Measurements from ENCODE around the gene ARHGAP42.

ARHGAP42 gene

DNA sequence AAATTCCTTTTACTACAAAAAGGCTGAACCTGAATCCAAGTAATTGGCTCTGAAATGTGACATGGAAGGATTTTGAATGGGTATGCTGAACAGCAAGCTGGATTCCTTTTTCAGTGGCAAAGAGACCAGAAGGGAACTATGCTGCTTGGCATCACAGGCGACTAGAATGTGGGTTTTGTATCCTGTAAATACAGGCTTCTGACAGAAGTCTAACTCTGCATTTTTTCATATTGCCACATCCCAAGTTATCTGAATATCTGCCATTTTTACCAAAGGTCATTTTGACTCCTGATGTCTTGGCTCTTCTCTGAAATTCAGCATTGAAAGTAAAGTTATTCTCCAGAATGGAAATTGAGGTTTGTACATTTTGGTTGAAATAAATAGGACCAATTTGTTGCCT lies 145.7 kb downstream of the ARHGAP42 start:
- no peak for DNase-seq (ENCODE audit: low read depth)

DNA sequence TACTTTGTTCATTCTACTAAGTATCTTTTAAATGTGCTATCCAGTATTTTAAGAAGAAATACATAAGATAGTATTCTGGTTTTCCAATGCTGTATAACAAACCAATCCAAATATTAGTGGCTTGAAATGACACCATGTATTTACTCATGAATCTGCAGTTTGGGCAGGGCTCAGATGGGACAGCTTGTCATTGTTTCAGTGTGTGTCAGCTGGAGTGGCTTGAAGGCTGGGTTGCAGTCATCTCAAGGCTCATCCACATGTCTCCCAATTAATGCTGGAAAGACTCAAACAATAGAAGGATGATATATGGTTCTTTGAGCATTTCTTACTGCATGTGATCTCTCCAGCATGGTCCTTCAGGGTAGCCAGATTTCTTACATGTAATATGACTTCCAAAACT lies 146.2 kb downstream of the ARHGAP42 start:
- no peak for DNase-seq (ENCODE audit: low read depth)

DNA sequence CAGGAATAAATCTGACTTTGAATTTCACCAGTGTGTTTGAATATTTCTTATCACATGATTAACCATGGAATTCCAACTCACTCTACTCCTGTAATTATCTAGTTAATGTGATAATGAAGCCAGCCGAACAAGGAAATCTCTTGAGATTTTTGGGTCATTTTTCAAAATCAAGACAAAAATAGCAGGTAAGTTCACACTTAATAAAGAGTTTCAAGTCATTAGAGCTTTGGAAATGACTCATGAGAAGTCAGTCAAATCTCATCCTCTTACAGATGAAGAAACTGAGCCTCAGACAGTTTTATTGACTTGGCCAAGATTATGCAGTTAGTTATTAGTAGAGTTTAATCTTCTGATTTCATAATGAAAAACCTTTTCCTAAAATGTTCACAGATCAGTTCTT lies 148.8 kb downstream of the ARHGAP42 start:
- no peak for DNase-seq (ENCODE audit: low read depth)

DNA sequence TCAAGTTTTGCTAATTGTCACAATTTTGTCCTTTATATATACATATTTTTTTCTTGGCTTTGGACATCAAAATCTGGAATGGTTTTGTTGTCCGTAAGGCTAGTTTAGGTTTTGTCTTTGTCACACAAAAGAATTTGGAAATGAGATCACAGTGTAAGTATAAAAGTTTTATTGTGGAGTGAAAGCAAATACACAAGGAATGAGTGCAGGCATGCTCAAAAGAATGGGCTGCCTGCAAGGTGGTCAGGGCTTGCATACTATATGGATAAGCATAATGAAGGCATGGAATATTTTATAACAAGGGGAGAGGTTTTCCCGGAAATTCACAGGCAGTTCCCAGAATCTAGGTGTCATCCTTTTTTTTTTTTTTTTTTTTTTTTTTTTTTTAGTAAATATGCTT lies 150.2 kb downstream of the ARHGAP42 start:
- no peak for DNase-seq (ENCODE audit: low read depth)

DNA sequence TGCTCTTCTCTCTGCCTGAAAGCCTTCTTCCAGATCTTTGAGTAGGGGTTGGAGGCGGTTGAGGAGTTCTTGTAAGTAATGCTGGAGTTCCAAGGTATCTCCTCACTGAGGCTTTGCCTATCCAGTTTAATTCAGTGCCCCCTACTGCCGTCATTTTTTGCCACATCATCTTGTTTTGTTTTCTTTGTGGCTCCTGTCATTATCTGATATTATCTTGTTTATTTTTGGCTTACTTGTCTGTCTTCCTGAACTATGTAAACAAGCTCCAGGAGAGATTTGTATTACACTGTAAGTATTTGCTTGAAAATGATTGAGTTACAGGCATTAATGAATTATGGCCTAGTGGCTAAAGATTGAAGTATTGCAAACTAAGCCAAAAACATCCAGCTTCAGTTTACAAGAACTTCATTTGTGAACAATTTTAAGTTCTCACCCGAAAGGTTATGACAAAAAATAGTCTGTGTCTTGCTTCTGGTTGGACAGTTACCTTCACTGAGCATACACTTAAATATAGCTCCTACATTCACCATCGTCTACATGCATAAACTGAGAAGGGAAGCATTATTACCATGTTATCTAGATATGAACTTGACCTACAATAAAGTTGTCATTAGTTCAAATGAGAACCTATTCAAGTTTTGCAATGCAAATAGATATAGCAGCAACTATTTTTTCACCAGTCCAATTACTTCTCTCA lies 154.8 kb downstream of the ARHGAP42 start:
- DNase-seq (ENCODE audit: low read depth): no peak

DNA sequence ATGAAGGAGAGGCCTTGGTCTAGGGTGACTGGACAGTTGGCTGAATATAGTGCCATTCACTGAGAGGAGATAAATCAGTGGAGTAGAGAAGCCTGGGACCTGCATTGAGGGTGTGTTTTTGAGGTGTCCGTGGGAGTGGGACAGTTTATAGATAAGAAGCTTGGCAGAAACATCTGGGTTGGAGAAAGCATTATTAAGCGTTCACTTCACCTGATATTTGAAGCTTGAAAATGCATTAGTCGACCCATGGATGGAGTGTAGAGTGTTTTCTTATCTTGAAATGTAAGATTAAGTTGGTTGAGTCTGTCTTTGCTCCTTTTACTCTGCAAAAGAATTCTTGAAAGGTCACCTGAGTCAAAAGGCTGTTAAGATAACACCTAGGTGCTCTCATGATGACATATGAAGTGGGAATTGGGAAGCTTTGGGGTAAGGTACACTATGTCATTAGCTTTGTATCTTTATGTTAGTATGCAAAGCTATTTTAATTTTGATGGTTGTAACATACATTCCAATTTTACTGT lies 160.7 kb downstream of the ARHGAP42 start:
- DNase-seq (ENCODE audit: low read depth): no peak

DNA sequence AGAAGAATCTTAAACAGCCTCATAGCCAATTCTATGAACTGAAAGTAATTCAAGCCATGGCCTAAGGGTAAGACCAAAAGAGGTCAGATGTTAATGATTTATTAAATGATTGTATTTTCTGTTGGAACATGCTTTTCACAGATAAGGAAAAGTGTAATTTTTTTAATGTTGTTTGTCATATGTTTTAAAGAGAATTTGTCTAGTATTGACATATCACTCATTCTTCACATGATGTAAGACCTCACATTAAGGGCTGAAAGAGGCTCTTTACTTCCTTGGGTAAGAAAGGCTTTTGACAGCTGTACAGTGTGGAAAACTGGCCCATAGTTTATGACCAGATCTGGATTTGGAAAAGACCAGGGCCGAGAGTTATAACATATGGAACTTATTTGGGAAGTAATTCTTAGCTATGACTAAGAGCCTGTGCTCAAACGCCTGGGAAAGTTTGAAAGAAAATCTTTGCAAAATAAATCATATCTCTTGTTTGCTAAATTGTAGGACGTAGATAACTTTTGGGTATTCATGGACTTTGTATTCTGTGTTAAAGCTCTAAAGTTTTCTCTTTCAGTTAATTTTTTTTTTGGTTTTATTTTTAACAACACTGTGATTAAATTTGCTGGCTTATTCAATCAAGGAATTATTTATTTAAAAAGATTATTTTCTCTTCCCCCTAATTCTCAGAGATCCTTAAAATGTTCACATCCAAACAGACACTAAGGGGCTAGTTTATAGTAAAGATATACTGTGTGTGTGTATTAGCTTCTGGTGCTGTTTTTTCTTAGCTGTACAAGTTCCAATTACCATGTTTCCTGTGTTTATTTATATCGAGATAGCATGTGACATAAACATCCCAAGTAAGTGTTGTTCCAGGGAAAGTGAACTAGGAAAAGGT lies 162.2 kb downstream of the ARHGAP42 start:
- DNase-seq (ENCODE audit: low read depth): no peak

DNA sequence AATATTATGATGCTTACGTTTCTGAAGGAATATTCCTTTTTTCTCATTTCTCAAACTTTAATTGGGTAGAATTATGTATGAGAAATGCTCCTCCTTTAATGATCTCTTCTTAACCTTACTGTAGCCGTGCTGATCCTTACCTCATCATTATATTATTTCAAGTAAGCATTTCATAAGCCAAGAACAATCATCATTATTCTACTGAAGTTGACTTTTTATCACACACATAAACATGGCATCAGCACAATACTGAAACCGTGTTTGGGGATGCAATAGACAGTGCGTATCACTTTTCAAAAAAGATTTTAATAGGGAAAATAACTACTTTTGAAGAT lies 162.8 kb downstream of the ARHGAP42 start:
- no peak for DNase-seq (ENCODE audit: low read depth)

DNA sequence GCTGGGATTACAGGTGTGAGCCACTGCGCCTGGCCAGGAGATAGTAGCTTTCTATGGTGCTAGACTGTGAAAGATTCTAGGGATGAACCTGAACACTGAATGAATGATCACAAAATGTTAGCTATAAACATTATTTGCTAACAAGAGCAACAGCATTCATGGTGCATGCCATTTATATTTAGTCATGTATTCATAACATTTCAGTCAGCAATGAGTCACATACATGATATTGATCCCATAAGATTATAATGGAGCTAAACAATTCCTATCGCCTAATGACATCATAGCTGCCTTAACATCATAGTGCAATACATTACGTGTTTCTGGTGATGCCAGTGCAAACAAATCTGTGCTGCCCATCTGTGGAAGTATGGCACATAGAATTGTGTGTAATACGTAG lies 164.1 kb downstream of the ARHGAP42 start:
- DNase-seq (ENCODE audit: low read depth): no peak

DNA sequence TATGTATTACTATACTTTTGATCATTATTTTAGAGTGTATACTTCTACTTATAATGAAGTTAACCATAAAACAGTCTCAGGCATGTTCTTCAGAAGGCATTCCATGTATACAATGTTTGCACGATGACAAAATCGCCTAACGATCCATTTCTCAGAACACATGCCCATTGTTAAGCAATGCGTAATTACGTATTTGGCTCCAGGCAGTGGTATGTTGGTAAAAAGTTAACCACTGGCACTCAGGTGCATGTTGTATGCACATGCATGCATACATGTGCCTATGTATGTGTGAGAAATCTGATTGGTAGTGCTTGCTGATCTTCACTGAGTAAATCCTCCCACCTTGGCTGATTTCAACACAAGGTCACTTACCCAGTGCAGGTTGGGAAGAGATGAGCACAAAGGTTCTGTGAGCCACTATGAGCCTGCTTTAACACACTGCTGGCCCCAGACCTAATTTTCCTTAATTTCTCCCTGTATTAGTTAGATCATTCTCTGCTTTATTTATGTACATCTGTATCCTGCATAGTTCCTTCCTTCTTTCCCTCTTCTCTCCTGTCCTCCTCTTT lies 164.6 kb downstream of the ARHGAP42 start:
- no peak for DNase-seq (ENCODE audit: low read depth)

DNA sequence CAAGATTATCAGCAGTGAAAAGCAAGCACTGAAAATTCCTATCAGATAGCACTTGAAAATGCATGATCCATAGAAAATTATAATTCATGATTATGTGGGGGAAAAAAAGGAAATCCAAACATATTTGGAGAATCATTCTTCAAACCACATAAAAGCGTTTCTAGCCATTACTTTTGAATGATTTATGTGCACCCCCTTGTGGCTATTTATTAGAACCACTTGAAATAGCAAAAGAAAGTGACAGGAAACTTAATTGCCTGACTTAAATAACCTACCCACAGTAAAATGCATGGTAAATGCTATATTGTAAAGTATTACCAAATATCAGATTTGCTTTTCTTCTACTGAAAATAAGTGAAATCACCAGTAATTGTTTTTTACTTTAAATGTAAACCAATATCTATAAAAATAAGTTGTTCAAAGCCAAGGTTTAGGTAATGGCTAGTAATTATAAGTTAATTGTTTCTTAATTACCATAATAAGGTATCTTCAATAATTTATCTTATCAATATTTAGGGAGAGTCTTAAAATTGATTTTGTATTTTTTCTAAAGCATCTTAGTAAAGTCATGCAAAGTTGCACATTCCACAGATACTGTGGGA lies 168.5 kb downstream of the ARHGAP42 start:
- DNase-seq (ENCODE audit: low read depth): no peak

DNA sequence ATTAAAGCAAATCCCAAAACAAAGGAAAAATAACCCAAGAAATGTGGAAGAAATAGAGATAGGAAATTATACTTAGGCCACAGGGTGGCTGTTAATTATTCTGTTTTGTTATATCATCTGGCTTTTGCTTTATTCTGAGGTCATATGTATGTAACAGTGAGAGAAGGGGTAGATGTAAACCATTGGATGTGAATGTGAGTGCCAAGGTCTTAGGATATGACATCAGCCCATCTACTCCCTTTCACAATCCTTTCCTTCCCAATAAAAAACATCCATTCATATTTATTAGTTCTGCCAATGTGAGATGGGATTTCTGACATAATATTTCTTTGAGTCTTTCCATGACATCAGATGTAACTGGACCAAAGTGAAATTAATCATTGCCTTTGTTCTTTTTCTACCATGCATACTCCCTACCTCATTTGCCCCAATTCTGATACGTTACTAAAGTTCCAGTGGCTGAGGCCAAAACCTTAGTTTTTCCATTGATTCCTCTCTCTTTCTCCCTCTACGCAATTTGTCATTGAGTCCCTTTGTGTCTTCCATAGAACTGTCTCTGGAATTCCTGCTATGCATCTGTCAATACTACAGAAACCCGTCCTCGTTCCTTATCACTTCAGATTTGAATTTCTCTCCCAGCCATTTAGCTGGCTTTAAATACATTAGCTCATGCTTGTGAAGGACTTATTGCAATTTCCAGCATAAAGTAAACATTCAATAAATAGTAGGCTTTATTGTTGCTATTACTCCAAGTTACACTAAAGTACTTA lies 170.3 kb downstream of the ARHGAP42 start:
- DNase-seq (ENCODE audit: low read depth): no peak

DNA sequence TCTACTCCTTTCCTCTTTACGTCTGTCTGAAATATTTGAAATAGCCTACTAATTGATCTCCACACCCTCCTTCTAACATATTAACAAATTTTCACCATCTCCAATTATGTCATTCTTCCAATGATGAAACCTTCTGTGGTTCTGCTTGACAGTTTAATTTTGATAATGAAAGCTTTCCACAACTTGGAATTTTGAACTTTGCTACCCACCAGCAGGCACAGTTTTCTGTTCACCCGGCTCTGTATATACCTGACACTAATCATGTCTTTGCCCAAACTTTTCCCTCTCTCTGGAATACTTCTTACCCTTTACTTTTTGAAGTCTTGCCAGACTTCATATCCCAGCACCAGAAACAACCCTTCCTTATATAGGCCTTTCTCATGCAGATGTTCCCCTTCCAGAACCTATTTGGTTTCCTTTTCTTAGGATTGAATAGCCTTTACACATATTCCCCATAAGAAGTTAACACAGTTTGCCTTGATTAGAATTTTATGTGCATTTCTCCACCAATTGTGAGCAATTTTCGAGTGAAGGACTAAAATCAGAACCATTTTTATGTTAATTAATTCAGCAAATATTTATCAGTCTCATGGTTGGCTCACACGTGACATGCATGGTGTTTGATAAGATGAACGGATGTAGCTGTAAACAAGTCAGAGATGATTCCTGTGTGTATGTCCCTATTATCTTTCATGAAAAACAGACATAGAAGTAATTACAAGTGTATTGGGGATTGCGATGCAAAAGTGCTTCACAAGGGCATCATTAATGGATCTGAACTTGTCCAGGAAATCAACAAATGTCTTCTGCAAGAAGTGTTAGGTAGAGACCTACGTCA lies 173.4 kb downstream of the ARHGAP42 start:
- DNase-seq (ENCODE audit: low read depth): no peak

DNA sequence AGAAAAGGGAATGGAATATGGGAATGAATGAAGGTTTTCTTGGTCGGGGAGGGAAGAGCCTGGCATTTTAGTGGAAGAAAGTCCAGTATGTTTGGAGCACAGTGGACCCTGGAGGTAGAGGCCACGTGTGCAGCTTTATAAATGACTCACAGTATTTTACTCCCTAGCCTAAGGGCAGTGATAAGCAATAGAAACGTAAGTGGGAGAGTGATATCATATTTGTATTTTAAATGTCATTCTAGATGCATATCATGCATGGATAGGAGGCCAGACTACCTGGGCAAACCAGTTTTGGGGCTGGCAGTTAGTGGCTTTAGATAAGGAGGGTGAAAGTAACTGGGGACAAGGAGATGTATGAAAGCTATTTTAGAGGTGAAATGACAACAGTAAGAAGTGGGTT lies 174.1 kb downstream of the ARHGAP42 start:
- no peak for DNase-seq (ENCODE audit: low read depth)

DNA sequence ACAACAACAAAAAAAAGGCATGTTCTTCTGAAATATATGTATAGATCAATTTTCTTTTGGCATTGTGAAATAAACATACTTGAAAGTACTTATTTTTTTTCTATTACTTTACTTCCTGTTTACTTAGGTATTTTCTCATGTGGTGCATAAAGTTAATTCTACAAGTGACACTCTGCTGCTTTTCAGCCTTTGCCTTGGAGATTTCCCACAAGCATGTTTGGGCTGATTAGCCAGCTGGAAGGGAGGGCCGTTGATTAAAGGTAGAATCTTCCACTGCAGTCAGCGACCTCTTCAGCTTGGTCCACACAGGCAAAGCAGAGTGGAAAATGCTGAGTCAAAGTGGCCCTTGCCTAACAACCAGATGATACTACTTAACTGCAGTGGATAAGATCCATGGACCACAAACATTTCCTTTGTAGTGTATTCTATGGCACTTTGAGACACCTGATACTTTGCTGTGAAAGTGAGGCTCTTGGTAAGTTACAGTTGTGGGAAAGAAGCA lies 176.0 kb downstream of the ARHGAP42 start:
- no peak for DNase-seq (ENCODE audit: low read depth)

DNA sequence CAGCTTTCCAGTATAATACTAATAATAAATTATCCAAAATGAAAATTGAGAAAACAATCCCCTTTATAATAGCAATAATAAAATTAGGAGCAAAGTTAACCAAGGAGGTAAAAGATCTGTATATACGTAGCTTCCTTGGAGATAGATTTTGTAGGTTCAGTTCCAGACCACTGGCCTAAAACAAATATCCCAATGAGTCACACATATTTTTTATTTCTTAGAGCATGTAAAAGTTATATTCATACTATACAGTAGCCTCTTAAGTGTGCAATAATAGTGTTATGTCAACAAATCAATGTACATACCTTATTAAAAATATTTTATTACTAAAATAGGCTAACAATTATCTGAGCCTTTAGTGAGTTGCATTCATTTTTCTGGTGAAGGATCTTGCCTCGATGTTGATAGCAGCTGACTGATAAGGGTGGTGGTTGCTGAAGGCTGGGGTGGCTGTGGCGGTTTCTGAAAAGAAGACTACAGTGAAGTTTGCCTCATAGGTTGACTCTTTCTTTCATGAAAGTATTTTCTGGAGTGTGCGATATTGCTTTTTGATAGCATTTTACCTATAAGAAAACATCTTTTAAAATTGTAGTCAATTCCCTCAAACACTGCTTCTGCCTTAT lies 178.5 kb downstream of the ARHGAP42 start:
- no peak for DNase-seq (ENCODE audit: low read depth)

DNA sequence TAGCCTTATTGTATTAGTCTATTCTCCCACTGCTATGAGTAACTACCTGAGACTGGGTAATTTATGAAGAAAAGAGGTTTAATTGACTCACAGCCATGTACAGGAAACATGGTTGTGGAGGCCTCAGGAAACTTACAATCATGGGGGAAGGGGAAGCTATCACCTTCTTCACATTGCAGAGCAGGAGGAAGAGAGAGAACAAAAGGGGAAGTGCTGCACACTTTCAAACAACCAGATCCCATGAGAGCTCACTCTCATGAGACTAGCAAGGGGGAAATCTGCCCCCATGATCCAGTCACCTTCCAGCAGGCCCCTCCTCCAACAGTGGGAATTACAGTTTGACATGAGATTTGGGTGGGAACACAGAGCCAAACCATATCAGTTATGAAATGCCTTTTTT lies 179.4 kb downstream of the ARHGAP42 start:
- no peak for DNase-seq (ENCODE audit: low read depth)

DNA sequence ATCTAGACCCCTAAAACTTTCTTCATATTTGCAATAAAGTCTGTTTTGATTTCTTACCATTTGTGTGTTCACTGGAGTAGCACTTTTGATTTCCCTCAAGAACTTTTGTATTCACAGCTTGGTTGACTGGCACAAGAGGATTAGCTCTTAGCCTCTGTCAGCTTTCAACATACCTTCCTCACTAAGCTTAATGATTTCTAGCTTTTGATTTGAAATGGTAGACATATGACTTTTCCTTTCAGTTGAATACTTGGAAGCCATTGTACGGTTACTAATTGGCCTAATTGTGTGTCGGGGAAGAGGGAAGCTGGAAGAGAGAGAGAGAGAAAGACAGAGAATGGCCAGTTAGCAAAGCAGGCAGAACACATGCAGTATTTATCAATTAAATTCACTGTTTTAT lies 180.5 kb downstream of the ARHGAP42 start:
- DNase-seq (ENCODE audit: low read depth): no peak

DNA sequence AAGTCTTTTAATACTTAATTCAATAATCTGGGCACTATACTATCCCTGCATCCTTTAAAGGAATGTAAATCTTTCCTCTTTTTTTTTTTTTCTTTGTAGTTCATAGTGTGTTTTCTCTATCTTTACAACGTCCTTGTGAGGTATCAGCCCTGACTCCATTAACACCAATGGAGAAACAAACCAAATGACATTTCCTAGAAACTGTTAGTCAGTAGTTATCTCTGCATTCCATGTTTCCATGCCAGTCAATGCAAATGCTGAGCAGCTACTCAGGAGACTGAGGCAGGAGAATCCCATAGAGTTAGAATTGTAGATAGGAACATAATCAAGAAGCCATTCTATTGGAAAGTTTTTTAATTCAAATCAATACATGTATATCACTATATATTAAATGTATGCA lies 182.2 kb downstream of the ARHGAP42 start:
- DNase-seq (ENCODE audit: low read depth): no peak

DNA sequence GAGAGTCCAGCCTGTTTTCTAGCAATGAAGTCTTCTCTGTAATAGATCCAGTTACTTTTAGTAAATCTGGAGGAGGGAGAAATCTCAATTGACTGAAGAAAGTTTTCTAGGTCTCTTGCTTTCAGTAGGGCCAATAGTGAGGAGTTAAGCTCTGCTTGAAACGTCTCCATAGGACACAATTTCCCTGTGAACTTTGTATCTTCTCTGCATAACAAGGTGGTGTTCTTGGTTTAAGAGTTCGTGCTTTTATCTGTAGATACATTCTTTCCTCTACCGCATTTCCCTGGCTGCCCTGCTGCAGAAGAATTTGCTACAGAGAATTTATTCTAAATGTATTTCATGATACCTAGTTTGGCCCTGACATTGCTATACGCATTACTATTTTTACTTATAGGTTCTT lies 183.1 kb downstream of the ARHGAP42 start:
- no peak for DNase-seq (ENCODE audit: low read depth)
